Raji (cell line): ENCODE measurements around the gene NAGLU.

Experiments used
- POLR2A ChIP-seq: IDR thresholded peaks from 2 replicates; pipeline ENCODE4 v1.6.1; 2011; ENCODE audit warnings: low read depth, low read length, control low read depth; ENCODE audit not compliant: insufficient read depth

NAGLU gene

GRCh38 chr17:42518755-42519545 is 17.1 kb upstream of the NAGLU start:
- no peak for TF ChIP-seq POLR2A

GRCh38 chr17:42519546-42520491 is 16.2 kb upstream of the NAGLU start:
- no peak for TF ChIP-seq POLR2A

- TF ChIP-seq POLR2A = no peak
Measured at GRCh38 chr17:42520540-42520951, 15.5 kb upstream of the NAGLU start.

- no peak for TF ChIP-seq POLR2A
Measured at GRCh38 chr17:42521036-42521435, 15.0 kb upstream of the NAGLU start.

- no peak for TF ChIP-seq POLR2A
Measured at GRCh38 chr17:42521666-42522262, 14.3 kb upstream of the NAGLU start.

GRCh38 chr17:42522263-42522790 is 13.7 kb upstream of the NAGLU start:
- TF ChIP-seq POLR2A = no peak

- no peak for TF ChIP-seq POLR2A
Measured at GRCh38 chr17:42522798-42523278, 13.2 kb upstream of the NAGLU start.

- TF ChIP-seq POLR2A = no peak
Measured at GRCh38 chr17:42525221-42525620, 10.8 kb upstream of the NAGLU start.

- TF ChIP-seq POLR2A = no peak
Measured at GRCh38 chr17:42526031-42526444, 10.0 kb upstream of the NAGLU start.

GRCh38 chr17:42527932-42528331 is 8.1 kb upstream of the NAGLU start:
- no peak for TF ChIP-seq POLR2A

GRCh38 chr17:42529061-42529460 is 7.0 kb upstream of the NAGLU start:
- no peak for TF ChIP-seq POLR2A

GRCh38 chr17:42530952-42531454 is 5.0 kb upstream of the NAGLU start:
- TF ChIP-seq POLR2A = no peak

- no peak for TF ChIP-seq POLR2A
Measured at GRCh38 chr17:42531455-42532354, 4.3 kb upstream of the NAGLU start.
